ENCODE results near the gene FPR1. TPM values are rescaled to one million over a fixed set of nuclear protein-coding genes. Genes with fewer than 3 reads are reported as not detected.

The FPR1 gene, protein sequence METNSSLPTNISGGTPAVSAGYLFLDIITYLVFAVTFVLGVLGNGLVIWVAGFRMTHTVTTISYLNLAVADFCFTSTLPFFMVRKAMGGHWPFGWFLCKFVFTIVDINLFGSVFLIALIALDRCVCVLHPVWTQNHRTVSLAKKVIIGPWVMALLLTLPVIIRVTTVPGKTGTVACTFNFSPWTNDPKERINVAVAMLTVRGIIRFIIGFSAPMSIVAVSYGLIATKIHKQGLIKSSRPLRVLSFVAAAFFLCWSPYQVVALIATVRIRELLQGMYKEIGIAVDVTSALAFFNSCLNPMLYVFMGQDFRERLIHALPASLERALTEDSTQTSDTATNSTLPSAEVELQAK
- 1 to 10 TPM; 1.2 to 2.7 (median 2.3) TPM for polyA plus RNA-seq (ENCODE audit: insufficient read depth in 1 of 5, insufficient read length in 5 of 5, low replicate concordance in 1 of 5)
- long read RNA-seq, donor 1 = 0 reads
- long read RNA-seq, donor 2 = 0 reads
- long read RNA-seq, donor 3, partial matches to known transcripts = 0 of 1 reads
- long read RNA-seq, donor 3, other reads (novel, unspliced or antisense) = 0 of 1 reads
- long read RNA-seq, donor 4 = 0 reads
- long read RNA-seq, donor 5 = 0 reads
- long read RNA-seq, donor 6, partial matches to known transcripts = 0 of 2 reads
- long read RNA-seq, donor 6, other reads (novel, unspliced or antisense) = 0 of 2 reads
- long read RNA-seq, donor 7 = 0 reads
- long read RNA-seq, donor 8 = 0 reads

DNA sequence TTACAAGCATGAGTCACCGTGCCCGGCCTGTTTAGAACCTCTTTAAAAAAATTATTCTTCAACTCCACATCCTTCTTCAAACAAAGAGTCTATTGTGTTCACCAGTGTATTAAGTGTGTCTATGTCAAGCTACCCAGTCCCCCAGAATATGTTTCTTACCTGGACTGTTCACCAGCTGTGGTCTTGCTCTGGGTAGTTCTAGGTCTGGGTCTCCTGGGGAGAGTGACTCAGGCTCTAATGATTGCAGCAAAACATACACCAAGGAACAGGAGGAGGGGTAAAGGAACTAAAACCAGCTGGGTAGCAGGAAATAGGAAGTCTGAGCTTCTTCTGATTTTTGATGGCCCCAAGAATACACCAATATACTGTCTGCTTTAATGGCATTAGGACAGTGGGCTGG, at the start of gene FPR1:
Gene FPR1 (minus strand): TSS at position 224 of the 400 bp plus-strand sequence. CDS start 4,884 bp downstream, outside the sequence.
- DNase-seq = no peak

DNA sequence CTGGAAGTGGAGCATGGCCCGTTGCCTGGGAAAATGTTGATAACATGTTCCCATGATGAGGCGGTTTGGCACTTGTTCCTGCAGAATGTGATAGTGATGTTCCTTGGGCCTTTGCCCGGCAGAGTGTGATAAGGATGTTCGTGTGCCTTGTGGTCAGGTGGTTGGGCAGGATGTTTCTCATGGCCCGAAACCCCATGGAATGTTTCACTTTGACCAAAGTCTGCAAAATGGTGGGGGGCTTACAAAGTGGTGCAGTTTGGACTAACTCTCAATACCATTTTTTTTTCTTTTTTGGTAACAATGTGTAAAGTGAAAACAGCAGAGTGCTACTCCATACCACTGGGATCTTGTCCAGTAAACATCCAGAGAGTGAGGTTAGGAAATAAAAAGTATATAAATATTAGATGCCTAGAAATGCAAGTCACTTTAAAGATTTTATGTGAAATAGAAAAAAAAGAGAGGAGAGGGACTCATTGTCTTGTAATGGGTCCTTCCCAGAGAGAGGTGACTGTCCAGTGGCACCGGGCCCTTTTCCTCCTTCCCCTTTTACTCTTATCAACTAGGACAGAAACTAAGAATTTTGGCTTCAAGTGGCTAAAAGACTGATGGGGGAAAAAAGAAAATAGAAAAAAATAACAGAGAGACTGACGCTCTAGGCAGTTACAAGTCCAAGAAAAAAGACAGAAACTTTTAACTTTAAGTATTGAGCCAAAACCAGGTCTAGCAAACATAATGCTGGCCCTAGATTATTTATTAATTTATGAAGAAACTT, 49.0 kb upstream of the FPR1 start:
- peak; percentile 74 to 75 for DNase-seq

DNA sequence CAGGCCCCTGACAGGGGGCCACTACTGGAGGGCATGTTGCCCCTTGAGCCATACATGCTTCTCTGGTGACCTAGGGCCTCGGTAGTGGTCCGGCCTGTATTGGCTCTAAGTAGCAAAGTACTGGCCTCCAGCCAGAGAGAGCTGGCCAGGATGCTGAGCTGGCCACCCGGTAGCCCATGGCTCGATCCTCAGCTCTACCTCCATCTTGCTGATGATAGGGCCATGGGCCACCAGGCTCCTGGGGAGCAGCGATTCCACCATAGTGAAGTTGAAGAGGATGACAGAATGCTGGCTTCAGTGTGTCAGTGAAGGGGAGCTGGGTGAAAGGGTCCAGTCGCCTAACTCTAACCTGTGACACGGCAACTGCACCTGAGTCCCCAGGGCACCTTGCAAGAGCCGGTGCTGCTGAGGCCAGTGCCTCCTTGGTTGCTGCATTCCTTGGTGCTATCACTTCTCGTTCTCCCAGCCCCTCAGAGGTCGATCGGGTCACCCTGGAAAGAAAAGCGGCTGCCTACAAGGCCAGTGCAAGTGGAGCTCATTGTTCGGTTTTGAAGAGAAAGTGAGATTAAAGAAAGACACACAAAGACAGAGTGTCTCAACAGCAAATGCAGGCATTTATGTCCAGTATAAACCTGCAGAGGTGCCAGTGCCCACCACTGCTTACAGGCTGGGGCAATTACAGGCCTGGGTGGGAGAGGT, 48.2 kb upstream of the FPR1 start:
- DNase-seq = no peak

DNA sequence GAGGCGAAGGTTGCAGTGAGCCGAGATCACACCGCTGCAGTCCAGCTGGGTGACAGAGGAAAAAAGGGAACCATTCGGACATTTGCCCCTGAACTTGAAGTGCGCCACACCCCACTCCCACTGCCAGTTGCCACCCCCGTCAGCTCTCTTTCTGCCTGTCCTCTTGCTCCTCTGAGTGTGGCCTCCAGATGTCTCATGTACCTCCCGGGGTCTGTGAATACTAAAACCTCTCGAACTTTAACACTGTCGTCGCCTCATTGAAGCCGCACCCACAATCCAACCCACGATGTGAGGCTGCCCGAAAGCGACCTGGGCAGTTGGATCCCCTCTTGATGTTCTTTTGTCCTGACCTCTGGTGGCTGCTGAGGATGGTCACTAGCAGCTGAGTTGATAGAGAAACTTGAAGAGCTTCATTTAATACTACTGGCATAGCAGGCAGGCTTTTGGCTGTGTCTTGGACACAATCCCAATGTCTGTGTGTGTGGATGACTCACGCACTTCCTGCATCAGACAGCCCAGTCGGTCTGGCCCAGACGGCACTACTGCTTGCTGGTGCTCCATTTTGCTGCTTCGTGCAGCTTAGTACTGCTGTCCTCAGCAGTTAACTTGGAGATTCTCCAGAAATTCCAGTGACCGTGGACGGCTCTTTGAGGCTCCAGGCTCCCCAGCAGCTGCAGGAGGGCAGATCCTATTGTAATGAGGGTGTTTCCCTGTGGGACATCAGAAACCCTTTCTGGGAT, 47.5 kb upstream of the FPR1 start:
- DNase-seq = peak; percentile 82 to 88

DNA sequence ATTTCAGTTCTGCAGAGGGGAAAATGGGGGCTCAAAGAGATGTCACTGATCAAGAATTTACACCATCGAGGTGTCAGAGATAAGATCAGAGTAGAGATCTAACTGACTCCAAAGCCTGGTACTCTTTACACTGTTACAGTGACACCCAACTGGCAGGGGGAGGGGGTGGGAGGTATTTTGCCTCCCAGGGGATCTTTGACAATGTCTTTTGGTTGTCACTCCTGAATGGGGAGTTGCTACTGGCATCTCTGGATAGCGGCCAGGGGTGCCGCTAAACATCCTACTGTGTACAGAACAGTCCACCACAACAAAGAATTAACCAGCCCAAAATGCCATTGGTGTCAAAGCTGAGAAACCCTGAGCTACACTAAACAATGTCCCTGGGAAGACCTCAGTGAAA, 46.4 kb upstream of the FPR1 start:
- DNase-seq = no peak

DNA sequence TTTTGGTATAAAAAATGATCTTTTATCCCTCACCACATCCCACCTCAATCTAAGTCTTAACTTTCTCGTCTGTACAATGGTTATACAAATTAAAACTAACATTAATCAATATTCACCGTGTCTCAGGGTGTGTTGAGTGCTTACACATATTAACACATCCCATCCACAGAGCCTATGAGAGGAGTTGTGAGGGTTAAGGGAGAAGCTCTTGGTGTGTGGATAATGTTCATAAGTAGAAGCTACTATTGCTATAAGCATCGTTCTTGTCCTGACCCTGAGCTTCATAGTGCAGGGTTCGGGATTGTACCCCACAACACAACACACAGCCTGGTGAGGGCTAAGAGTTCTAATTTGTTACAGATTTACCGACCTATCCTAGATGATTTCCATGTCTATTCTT, 45.8 kb upstream of the FPR1 start:
- no peak for DNase-seq

DNA sequence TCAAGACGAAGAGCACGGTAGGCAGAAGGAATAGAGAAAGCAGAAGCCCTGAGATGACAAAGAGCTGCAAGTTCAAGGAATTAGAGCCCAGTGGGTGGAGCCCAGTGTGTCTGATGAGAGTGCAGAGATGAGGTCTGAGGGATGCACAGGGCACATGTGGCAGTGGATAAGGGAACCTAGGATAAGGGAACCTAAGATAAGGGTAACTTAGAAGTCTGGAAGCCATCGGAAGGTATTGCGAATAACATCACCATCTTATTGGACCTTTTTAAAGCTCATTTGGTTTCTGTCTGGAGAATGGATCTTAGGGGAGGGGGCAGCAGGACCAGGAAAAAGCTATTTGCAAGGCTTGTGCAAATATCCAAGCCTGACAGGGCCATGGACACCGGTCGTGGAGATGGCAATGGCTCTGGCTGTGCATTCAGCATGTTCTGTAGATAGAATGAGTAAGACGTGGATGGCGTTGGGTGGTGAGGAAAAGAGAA, 44.6 kb upstream of the FPR1 start:
- no peak for DNase-seq

DNA sequence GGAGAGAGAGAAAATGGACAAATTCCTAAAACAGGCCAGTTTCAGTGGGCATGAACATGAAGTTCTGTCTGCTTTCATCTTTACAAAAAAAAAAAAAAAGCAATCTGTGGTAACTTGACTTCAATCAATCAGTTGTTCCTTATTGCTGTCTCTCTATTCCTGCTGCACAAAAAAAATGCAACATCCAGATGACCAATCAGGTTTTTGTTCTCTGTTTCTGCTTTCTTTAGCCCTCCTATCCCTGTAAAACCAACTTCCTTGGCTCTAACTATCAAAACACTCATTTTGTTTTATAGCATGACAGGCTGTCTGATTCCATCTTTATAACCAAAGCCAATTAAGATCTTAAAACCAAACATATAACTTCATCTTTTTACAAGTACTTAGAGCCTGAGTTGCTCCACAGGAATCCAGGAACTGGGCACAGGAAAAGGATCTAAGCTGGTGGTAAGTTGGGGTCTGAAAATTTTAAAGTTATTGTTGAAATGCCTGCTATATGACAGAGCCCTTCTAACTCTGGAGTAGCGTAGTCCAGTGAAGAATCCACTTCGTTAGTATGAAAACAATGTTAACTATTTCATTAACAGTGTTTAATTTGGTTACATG, 43.3 kb upstream of the FPR1 start, which contains the start of gene FPR3:
Gene FPR3 (plus strand): TSS at position 273 of the 606 bp plus-strand sequence. CDS start 28,592 bp downstream, outside the sequence.
- no peak for DNase-seq

DNA sequence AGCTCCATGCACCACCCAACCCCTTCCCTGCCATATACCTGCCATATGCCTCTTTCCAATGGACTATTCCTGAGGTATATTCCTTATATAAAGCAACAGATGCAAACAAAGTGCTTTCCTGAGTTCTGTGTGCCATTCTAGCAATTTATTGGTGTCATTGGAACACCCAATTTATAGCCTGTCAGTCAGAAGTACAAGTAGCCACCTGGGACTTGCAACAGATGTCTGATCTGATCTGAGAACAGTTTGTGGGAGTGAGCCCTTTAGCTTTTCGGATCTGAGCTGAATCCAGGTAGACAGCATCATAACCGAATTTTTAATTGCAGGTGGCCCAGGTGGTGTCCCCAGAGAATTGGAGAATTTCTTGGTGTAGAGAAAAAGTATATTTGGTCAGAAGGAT, 42.3 kb upstream of the FPR1 start:
- DNase-seq = no peak

DNA sequence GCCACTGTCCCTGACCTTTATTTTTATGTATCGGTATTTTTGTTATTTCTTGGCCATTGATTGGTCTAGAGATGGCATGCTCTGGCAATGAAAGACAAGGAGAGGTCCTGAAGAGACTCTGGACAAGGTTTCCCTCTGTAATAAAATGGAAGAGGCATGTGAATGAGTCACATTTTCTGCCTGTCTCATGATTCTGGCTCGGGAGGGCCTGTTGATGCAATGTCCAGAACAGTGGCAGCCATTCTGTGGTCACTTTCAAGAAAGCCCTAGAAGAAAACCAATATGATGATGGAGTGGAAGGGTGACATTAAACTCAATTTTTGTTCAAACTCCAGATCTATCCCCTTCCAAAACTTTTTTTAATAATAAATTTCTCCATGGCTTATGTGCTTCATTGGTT, 41.3 kb upstream of the FPR1 start:
- no peak for DNase-seq

DNA sequence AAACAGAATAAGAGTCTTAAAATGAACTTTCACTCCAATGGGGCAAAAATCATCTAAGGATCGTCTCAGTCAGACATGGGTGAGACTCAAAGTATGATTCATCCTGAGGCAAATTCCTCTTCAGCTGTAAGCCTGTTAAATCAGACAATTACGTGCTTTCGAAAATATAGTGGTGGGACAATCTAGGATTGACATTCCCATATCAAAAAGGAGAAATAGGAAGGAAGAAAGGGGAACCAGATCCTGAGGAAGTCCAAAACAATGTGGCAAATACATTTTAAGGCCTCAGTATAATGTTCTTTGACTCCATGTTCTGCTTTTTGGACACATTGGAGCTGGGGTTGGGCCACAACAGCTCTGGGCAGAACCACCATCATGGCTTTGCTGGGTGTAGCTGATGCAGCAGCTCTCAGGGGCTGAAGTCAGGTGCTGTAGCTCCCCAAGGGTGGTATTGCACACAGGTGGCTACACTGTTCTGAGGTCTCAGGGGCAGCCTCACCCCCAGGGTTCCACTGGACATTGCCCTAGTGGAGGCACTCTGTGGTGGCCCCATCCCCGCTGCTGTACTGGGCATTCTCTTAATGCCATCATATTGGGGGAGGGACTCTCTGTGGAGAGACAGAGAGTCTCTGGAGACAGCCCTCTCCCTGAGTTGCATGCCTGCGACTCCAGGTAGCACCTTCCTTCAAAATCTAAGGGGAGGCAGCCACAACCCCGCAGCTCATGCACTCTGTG, 37.5 kb upstream of the FPR1 start:
- DNase-seq = no peak

DNA sequence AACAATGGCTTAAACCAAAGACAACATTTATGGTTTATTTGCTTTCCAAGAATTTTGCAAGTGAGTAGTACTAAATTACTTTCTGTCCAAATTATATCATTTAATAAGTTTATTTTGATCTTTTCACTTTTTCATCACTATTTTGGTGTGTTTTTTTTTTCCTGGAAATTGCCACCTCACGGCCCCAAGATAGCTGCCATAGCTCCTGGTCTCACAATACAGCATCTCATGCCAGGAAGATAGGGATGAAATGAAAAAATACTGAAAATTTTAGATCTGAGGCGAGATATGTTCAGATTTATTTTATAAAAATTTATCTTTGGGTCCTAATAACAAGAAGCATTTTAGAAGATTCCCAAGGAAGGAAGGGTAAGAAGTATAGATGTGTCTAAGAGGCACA, 36.4 kb upstream of the FPR1 start:
- no peak for DNase-seq

DNA sequence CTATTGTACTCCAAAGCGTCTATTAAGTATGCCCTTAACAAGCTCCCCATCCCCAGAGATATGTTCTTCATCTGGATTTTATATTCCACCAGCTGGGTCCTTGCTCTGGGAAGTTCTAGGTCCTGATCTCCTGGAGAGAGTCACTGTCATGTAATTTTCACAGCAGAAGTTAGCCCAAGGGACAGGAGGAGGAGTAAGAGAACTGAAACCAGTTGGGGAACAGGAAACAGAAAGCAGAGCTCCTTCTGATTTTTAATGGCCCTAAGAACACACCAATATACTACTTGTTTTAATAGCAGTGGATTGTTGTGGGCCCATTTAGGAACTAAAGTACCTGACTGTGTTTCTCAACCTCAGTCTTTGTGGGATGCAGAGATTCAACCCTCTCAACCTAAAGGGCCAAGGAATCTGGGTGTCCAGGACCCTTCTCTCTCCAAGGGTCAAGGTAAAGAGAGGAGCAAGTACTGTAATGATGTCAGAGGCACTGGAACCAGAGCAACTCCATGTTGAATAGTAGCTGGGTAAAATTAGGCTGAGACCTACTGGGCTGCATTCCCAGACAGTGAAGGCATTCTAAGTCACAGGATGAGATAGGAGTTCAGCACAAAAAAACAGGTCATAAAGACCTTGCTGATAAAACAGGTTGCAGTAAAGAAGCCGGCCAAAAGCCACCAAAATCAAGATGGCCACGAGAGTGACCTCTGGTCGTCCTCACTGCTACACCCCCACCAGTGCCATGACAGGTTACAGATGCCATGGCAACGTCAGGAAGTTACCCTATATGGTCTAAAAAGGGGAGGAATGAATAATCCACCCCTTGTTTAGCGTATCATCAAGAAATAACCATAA, 35.2 kb upstream of the FPR1 start:
- no peak for DNase-seq

DNA sequence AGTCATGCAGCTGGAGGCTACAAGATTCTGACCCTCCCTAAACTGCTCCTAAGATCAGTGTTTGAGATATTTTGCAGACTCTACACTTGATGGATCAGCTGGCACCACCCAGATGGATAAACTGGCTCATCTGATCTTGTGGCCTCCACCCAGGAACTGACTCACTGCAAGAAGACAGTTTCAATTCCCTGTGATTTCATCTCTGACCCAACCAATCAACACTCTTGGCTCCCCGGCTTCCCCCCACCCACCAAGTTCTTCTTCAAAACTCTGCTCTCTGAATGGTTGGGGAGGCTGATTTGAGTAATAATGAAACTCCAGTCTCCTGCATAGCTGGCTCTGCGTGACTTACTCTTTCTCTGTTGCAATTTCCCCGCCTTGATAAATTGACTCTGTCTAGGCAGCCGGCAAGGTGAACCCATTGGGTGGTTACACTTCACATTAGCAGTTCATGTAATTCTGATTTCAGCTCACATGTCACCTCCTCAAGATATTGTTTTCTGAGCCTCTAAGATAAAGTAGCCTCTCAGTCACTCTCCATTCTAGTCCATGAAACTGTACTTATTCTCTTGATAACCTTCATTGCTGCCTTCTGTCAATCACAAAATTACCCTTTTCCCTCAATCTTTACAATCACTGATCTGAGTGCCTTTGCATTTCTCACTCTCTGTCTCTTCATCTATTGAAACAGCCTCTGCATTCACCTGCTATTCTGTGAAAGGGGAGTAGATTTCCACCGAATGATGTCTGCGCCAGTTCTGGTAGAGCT, 33.4 kb upstream of the FPR1 start:
- no peak for DNase-seq

DNA sequence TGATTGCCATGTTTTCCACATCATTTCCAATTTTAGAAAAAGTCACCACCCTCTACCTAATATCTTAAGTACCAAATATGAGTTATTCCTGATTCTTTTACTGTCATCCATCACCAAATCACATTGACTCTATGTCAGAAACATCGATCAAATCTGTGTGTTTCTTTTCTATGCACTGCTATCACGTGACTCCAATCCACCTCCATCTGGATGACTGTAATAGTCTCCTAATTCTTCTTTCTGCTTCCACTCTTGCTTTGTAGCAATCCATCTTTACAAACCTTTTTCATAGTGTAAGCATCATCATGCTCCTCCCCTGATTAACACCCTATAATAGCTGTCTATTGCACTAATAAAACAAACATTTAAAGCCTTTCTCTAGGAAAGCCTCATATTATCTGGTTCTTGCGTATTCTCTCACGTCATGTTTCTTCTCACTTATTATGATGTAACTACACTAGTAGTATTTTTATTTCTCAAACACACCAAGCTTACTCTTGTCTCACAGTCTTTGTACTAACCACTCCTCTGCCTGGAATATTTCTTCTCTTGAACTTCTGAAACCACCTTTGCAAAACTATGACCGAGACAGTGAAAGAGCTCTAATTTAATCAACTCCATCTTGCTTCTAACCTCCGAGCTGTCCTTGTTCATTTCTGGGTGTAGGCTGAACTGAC, 32.6 kb upstream of the FPR1 start:
- no peak for DNase-seq

DNA sequence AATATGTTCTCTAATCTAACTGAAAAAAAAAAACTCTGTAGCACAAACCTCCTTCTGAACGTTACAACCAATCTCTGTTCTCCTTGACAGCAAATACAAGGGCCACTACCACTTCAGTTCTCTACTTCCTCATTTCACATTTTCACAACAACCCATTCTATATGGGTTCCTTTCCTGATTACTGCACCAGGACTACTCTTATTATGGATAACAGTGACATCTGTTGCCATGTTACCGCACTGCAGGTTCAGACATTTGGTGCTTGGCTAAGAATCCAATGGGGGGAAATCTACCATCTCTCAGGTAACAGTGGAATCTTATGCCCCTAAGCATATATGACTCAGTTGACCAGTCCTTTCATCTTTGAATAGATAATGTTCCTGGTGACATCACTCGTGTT, 31.7 kb upstream of the FPR1 start:
- no peak for DNase-seq

DNA sequence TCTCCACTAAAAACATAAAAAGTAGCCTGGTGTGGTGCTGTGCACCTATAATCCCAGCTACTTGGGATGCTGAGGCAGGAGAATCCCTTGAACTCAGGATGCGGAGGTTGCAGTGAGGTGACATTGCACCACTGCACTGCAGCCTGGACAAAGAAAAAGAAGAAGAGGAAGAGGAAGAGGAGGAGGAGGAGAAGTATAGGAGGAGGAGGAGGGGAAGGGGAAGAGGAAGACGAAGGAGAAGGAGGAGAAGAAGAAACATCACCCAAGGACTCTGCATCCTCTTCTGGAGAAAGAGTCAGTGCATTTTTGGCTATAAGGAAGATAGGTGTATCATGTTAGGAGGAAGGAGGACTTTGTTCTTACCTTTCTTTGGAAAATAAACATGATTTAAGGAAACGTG, 30.3 kb upstream of the FPR1 start:
- no peak for DNase-seq
